Stimulated activated CD8-positive, alpha-beta memory T cell treated with anti-CD3 and anti-CD28 coated beads, Interleukin-4, amount 100 ng/mL, for 4 hours (primary cell): ENCODE data around the gene ITFG1.

Experiments used
- DNase-seq, 2 donors: peaks; one replicate each; pipeline ENCODE4 v3.0.0-alpha.2; 2020; ENCODE audit warnings: low read depth in 2 of 2, low spot score in 1 of 2

The ITFG1 gene

DNA sequence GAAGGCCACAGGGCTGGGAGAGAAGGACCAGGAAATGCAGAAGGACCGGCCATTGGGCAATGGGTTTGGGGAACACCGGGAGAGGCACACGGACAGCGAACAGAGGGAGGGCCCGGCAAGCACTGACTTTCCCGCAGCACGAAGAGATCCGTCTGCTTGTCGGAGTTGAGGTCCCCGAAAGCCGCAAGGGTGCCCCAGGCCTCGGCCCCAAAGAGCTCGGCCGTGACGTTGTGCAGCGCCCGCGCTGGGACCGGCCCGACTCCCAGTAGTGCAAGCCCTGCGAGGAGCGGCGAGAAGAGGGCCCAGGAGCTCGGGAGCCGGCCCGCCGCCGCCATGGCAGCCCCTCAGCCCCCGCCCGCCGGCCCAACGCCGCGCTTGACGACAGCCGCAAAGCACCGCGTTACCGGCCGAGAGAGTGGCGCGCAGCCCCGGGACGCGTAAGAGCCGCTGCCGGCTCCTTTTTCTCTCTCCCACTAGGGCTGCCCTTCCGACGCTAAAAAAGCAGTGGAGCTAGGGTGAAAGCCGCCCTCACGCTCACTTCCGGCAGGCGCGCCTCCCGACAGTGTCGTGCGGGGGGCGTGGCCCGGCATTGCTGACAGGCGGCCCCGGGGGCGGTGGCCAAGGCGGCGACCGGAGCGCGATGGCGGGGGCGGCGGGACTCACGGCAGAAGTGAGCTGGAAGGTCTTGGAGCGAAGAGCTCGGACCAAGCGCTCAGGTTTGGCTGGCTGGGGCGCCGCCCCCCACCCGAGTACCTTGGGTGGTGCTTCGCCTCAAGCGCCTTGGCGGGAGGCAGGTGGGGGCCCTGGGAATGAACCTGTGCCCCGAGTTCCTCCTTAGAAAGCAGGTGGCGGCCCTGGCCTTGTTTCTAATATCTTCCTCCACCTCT lies at the start of gene ITFG1, which contains the start of gene PHKB:
TSS of gene ITFG1 (minus strand) at position 353 of the 887 bp plus-strand sequence. CDS start at position 335, 18 bp downstream.
TSS of gene PHKB (plus strand) at position 621 of the 887 bp plus-strand sequence. CDS start at position 641, 20 bp downstream.
- DNase-seq: peak; percentile 88 to 91

DNA sequence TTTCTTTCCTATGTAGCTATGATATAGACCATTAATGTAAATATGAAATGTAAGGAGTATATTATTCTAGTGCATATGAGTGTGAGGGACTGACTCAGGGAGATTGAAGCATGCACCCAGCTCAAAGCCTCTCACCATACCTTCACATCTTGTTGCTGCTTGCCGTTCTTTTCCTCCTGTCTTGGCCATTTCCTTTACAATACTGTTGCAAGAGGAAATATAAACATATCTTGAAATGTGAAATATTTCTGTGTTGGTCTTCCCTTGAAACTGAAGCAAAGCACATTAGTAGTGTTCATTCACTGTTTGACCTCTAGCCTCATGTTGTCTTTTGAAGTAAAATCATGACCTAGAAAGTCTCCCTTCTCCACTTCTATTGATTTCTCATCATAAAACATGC lies 46.8 kb upstream of the ITFG1 start:
- DNase-seq: no peak

DNA sequence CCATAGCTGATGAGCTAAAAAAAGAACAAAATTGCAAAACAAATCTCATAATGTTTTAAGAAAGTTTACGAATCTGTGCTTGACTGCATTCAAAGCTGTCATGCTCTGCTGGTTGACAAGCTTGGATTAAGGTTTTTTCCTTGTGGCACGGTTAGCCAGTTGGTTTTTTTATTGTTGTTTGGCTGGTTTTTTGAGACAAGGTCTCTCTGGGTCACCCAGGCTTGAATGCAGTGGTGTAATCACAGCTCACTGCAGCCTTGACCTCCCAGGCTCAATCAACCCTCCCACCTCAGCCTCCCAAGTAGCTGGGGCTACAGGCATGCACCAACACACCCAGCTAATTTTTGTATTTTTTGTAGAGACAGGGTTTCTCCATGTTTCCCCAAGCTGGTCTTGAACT lies 45.9 kb upstream of the ITFG1 start:
- DNase-seq: no peak

DNA sequence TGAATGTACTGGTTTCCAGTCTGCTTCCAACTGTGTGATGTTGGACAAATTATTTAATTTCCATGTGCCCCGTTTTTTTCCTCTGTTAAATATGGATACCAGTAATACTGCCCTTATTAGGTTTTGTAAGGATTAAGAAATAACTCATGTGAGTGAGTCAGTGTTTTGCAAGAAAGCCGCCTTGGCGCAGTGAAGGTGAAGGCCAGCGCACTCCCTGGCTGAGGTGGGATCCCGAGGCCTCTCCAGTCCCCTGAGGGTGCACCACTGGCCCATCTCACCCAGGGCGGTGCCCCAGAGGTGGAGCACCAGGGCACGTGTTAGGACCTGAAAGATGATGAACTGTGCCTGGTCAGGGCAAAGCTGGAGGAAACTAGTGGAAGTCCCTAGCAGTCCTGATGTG lies 43.7 kb upstream of the ITFG1 start:
- no peak for DNase-seq

DNA sequence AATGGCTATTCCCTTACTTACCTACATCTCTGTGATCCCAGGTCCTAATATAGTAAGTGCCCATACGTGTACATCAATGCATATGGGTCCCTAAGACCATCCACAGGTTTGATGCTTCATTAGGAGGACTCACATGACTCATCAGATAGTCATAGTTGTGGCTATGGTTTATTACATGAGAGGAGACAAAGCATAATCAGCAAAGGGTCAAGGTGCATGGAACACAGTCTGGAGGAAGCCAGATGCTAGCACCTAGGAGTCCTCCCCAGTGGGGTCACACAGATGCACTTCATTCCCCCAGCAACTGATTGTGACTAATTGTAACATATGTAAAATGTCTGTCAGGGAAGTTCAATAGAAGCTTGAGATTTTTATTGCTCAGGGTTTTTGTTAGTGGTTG lies 43.1 kb upstream of the ITFG1 start:
- DNase-seq: no peak

DNA sequence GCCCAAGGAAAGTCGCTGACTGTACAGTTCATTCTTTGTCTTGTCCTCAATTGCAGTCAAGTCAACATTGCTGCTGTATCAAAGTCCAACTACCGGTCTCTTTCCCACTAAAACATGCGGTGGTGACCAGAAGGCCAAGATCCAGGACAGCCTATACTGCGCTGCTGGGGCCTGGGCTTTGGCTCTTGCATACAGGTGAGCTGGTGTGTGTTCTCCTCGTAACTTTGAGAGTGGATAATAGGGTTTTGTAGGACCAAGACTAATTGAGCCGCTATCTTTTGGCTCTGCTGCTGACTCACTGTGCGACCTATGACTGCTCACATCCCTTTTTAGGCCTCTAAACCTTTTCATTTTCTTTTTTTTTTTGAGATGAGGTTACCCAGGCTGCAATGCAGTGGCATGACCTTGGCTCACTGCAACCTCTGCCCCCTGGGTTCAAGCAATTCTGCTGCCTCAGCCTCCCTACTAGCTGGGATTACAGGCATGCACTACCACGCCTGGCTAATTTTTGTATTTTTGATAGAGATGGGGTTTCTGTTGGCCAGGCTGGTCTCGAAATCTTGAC lies 38.9 kb upstream of the ITFG1 start:
- no peak for DNase-seq

DNA sequence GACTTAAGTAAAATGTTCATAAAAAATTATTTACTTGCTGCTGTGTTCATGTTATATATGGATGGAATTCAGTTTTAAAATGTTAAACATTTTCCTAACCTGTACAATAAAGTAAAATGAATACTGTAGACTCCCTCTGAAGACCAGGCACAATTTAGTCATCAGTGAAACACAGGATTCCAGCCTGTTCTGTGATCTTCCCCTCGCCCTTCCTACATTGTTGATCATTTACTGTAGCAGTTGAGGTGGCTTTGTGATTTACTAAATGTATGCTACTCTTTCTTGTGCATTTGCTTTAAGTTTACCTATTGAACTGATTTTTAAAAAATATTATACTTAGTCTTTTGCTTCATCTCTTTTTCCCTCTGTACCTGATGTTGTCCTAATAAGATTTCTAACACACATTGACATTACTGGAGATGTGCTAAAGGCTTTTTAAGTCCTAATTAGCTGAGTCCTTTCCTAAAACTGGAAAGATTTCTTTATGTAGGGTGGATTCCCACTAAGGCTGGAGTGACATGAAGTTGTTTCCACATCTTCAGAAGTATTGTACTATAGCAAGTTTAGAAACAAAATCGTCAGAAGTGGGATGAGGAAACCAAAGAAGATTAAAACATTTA lies 38.3 kb upstream of the ITFG1 start:
- no peak for DNase-seq

DNA sequence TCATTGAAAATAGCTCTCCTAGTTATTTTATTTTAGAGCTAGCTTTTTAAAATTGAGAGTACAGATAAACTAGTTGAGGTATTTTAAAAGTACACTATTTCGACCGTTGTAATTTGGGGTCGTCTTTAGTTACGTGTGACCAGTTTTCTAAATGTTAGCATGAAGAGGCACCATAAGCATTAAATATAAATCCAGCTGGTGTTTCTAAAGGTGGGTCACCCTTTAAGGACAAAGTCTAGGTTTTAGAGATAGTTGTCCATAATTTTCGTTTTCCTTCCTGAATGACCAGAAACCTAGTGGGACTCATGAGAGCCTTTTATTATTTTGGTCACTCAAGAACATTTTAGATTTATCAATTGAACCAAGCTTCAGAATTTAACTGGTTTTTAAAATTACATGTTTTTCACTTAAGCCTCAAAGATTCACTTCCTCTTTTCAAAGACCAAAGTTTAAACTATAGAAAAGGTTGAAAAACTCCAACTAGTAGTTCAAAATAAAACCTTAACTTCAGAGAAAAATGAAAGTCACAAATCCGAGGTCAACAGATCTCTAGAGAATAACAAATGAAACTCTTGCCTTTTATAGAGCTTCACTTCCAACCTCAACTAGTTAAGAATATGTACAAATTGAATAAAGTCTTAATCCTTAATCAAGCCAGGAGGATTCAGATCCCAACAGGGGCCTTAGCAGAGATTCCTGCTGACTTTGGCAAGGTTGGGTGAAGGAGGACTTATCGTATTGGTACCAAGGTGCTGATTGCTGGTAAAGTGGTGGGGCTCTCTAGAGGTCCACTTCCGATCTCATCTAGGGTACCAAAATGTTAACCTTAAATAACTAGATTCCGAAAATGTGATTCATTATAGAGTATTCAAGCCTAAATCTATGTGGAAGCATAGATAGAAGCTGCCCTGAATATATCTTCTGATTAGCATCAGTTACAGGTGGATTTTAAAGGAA lies 32.8 kb upstream of the ITFG1 start:
- DNase-seq: no peak

DNA sequence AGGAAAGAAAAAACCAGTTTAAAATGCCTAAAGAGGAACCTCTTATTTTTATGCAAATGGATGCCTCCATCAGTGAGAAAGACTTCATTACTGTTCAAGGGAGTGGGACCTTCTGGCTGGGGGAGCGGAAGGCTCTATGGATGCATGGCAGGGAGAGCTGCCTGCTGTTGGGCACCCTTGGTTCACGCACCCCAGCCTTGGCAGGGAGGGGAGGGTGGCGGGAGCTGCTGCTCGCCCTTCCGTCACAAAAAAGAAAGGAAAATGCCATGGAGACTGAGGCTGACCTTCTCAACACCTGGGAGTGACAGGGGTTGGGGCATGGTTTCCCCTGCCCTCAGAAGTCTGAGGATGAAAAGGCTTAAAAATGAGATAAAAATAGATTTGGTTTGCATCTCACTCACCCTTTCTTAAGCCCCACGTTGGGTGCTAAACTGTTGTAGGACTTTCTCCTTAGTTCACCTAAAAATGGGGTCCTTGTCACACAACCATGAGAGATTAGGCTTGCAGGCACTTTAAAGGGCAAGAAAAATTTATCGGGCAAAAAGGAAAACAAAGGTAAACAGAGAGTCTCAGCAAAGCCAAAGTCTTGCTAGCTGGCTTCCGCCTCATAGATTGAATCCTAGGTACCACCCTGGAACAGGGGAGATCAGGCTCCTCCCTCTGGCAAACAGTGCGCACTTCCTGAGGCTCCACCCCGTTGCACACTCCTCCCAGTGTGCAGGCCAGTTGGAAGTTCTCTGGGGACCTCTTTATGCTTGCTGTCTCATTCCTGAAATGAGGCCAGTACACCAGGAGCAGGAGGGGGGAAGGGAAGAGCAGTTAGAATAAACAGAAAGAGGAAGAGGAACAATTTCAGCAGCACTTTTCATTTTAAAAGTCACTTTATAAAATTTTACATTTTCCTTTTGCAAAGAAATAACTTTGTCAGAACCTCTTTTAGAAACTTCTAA lies 31.8 kb upstream of the ITFG1 start:
- no peak for DNase-seq

DNA sequence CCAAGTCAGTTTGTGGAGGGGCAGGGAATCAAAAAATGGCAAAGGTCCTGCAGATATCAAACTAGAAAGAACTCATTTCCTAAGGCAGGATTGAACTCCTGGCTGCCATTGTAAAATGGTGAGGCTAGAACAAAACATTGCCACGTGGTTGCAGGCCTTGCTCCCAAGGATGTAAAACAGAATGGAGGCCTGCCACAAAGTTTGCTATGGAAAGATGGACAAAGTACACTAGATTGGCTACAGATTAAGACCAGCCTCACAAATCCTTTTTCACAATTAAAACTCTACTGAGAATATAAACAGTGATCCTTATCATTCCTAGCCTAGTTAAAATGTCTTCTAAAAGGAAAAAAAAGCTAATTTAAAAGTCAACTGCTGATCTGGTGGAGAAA lies 31.2 kb upstream of the ITFG1 start:
- no peak for DNase-seq

DNA sequence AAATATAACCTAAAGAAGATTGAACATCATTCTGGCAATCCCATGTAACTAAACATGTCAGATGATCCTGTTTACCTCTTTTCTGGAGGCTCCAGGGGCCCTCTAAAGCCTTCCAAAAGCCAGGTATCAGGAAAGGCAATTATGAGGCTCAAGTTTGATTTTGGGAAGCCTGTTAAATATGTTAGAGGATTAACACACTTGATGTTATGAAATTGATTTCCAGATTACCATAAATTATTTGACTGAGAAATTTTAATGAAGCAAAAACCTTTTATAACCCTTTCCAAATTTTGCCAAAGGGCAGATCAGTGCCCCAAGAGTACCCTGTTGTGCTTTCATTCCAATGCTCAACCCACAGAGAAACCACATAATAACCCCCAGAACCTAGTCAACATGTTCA lies 29.6 kb upstream of the ITFG1 start:
- DNase-seq: no peak

DNA sequence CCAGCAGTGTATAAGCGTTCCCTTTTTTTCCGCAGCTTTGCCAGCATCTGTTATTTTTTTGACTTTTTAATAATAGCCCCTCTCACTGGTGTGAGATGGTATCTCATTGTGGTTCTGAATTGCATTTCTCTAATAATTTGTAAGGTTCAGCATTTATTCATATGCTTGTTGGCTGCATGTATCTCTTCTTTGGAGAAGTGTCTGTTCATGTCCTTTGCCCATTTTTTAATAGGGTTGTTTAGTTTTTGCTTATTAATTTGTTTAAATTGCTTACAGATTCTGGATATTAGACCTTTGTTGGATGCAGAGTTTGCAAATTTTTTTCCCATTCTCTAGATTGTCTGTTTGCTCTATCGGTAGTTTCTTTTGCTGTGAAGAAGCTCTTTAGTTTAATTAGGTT lies 27.2 kb upstream of the ITFG1 start:
- no peak for DNase-seq

DNA sequence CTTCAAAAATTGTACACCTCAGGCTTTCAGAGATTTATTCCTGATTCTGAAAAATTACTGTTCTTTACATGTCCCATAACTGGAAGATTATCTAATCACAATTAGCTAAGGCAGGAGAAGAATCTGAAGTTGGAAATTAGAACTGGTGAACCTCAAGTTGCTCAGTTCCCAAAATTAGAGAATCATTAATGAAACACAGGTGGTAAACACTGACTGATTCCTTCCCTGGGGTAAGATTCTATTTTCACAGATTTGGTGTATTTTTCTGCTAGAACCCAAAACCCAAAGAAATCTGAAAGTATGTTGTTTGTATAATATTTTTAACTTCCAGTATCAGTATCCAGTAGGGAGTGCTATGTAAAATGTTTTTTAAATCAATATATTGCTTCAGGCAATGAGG lies 26.0 kb upstream of the ITFG1 start:
- no peak for DNase-seq

DNA sequence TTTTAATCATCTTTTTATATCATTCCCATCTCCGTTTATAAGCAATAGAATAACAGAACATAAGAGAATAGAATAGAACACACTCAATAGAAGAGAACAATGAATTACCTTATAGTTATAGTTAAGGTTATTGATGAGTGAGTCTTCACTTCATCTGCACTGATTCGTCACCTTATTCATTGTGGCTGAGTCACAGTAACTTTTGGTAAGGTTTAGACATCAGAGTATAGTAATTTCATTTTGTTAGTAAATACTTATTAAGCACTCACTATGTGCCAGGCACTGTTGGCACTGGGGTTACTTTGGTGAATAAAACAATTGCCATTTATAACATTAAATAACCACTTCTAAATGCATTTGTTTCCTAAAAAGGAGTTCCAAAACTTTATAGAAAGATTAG lies 22.8 kb upstream of the ITFG1 start:
- no peak for DNase-seq

DNA sequence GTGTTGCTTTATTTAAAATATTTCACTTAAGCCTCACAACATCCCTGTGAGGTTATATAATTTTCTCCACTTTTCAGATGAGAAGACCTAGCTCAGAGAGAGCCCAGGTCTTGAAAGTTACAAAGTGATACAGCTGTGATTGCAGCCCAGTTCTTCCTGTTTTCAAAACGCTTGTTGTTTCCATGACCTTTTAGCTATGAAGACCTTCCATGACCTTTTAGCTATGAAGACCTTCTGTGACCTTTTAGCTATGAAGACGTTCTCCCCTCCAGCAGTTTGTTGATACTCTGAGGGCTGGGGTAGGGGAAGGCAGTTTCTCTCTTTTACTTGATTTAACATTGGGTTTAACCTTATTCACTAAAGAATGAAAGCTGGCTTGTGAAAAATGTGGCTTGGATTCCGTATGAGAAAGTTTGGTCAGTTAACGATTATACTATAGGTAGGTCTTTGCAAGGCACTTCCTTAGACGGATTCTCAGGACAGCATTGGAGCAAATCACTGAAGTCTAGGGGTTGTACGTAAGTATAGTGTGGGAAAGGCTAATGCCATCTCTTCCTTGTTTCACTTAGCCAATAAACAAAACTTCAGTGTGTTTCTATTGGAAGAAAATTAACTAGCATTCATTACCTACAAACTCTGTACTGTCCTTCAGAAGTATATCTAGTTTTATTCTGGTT lies 21.0 kb upstream of the ITFG1 start:
- no peak for DNase-seq

DNA sequence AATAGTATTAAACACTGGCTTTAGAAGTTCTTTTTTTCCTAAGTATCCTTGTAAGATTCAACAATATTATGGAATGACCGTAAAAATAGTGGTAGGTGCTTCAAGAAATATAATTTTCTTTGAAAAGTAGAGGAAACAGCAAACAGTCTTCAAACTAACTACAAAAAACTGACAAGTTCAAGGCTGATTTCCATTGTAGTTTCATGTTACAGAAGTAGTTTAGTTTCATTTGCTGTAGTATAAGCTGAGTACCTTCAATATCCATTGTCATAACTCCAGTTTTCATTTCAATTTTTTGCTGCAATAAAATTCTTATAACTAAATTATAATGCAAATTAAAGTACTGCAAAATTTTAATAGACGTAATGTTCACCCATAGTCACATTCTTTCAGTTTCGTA lies 19.5 kb upstream of the ITFG1 start:
- DNase-seq: no peak

DNA sequence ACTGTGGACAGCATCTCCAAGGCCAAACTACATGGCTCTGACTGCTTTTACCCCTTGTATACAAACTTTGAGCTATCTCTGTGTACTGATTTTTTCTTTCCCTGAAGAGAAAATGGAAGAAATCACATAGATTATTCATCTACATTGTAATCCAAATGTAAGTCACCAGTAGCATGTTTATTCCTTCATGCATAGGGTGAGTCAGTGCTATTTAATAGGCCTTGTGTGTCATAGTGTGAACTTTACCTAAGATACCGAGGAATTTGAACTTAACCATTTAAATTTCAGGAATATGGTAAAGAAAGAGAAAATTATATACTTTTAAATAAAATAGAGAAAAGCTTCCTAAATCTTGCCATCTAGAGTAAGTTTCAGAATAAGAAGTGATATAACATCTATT lies 16.8 kb upstream of the ITFG1 start:
- no peak for DNase-seq

DNA sequence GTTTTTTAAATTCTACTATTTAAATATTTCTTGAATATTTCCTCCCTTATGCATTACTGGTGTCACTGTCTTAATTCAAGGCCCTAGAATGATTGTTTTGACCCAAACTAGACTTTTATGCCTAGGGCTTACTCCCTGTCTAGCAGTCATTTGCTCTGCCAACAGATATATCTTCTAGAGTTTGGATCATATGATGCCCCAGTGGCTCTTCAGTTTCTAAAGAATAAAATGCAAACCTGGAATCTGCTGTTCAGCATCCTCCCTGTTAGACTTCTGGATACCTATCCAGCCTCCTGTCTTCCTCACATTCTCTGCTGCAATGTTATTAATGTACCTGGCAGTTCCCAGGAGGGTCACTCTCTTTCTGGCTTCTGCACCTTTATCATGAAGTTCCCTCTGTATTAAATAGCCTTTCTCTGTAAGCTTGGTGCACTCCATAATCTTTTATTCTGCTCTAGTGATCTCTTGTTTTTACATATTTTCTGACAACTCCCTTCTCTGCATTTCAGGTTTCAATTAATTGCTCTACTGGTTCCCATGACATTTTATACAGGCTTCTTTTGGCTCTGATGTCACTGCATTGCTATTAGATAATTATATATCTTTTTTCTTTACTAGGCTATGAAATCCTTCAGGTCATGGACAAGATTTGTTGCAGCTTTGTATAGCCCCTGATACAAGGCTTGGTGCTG lies 15.9 kb upstream of the ITFG1 start:
- no peak for DNase-seq

DNA sequence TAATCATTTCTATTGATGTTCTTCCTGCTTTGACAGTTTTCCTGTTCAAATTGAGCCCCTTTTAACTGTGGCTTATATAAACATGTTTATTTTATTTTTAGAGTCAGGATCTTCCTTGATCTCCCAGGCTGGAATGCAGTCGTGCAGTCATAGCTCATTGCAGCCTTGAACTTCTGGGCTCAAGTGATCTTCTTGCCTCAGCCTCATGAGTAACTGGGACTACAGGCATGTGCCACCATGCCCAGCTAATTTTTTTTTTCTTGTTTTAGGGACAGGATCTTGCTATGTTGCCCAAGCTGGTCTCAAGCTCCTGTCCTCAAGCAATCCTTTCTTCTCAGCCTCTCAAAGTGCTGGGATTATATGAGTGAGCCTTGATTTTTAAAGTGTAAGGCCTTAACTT lies 14.9 kb upstream of the ITFG1 start:
- DNase-seq: no peak
